ENCODE measurements around the gene ID4.
"Not testable (repeated sequence)": the region's sequence is repeated elsewhere in the genome, so short reads cannot be mapped to it uniquely, and the experiment has no call there.

The ID4 gene

DNA sequence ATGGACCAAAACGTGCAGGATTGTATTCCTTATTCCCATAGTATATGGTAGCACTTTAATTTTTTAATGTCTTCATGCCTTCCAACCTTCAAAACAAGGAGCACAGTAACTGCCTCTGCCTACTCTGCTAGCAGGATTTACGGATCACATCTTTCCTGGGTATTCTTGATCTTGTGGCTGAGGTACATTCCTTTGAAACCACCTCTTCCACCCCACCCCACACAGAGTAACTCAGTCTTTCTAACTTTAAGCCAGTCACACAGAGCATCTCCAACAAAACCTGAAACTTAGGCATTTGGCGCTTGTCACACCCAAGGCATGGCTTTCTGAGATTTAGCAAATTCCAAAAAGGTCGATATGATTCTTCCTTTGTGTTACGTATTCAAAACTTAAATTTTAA, 2.3 kb upstream of the ID4 start:
- DNase-seq: no peak

- no peak for DNase-seq
Measured at GRCh38 chr6:19835605-19836004, 1.6 kb upstream of the ID4 start.

DNA sequence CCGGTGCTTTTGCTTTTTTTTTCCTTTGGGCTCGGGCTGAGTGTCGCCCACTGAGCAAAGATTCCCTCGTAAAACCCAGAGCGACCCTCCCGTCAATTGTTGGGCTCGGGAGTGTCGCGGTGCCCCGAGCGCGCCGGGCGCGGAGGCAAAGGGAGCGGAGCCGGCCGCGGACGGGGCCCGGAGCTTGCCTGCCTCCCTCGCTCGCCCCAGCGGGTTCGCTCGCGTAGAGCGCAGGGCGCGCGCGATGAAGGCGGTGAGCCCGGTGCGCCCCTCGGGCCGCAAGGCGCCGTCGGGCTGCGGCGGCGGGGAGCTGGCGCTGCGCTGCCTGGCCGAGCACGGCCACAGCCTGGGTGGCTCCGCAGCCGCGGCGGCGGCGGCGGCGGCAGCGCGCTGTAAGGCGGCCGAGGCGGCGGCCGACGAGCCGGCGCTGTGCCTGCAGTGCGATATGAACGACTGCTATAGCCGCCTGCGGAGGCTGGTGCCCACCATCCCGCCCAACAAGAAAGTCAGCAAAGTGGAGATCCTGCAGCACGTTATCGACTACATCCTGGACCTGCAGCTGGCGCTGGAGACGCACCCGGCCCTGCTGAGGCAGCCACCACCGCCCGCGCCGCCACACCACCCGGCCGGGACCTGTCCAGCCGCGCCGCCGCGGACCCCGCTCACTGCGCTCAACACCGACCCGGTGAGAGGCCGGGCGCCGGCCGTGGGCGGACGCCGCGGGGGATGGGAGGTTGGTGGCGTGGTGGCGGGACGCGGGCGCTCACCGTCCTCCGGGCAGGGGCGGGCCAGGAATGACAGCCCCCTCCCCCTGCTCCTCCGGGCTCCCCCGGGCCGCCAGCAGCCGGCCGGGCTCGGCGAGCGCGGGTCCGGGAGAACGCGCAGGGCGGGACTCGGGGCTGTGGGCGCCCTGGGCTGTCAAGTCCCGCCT, 606 bp downstream of the ID4 start:
- DNase-seq: no peak

DNA sequence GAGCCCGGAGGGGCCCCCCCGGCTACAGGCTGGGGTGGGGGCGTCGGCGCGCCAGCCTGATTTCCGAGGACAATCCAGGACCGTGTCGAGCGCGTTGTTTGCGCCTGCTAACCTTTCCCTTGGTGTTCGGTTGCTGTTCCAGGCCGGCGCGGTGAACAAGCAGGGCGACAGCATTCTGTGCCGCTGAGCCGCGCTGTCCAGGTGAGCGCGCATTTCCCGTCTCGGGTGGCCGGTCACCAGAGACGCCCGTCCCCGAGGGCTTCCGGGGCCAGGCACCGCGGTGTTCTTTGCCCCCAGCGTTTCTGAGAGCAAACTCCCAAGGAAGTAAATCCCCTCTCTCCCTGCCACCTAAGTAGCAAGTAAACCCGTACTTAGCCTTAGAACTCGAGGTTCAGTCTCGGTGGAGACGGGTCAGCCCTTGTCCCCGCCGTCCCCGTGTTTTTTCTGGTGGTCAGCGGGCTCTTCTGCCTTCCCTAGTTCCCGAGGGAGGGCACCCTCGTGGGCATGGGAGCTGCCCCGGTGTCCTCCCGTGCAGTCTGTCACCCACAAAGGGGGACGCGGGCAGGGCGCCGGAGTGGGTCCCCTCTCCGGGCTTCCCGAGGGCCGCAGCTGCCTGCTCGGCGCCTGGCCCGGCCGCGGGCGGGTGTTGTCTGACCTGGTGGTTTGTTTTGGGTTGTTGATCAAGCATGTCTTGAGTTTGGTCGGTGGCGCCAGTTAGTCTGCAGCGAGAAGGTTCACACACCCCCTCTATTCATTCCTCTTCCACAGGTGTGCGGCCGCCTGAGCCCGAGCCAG, 1.5 kb downstream of the ID4 start:
- no peak for DNase-seq

GRCh38 chr6:19839237-19839546, 2.0 kb downstream of the ID4 start:
- DNase-seq: no peak

GRCh38 chr6:19839788-19840187, 2.6 kb downstream of the ID4 start:
- DNase-seq: no peak

GRCh38 chr6:19841181-19841580, 4.0 kb downstream of the ID4 start:
- DNase-seq: no peak

DNA sequence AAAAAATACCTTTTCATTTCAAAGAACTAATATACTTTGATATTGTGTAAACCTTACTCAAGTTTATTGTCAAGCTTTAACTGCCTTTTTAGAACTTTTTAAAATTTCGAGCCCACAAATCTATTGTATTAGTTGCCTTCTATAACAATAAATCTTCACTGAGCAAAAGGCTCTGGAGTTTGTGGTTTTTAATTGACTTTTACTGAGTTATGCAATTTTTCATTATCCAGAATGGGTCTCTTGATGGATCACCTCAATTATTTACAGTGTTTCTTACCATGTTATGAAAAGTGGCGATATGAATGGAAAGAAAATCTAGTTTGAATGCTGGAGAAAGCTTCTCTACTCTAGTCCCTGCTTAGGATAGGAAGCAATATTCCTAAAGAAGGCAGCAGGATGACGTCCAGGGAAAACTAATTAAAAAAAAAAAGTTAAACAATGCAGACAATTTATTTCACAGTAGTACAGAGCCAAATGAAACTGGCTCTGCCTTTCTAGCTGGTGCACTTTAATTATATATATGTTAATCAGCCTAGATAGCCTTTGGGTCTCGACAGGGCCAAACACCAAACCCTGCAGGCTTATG, 5.0 kb downstream of the ID4 start:
- no peak for DNase-seq

DNA sequence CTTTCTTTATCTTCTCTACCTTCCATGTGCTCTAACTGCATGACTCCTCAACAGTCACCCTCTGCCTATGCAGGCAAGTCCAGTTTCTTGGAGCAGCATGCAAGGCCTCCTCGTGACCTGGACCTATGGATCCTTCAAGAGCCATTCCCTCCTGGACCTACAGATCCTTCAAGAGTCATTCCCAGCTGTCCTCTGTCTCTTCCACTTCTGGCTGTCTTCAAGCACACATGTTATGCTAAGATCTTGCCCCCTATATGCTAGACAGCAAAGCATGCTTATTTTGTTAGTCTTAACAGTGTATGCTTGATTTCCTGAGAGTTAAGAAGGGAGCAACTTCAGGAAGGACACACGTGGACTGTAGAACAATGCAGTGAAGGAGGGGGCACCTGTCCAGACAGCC, 7.5 kb downstream of the ID4 start:
- no peak for DNase-seq

GRCh38 chr6:19845266-19846041, 8.3 kb downstream of the ID4 start:
- DNase-seq: no peak

GRCh38 chr6:19848465-19849029, 11.4 kb downstream of the ID4 start:
- no peak for DNase-seq

GRCh38 chr6:19849196-19849595, 12.0 kb downstream of the ID4 start:
- no peak for DNase-seq

- no peak for DNase-seq
Measured at GRCh38 chr6:19849755-19850154, 12.6 kb downstream of the ID4 start.

- no peak for DNase-seq
Measured at GRCh38 chr6:19851241-19852089, 14.3 kb downstream of the ID4 start.

GRCh38 chr6:19852090-19852457, 14.9 kb downstream of the ID4 start:
- DNase-seq: no peak

- DNase-seq: no peak
Measured at GRCh38 chr6:19852927-19853326, 15.8 kb downstream of the ID4 start.

GRCh38 chr6:19854421-19855015, 17.3 kb downstream of the ID4 start:
- DNase-seq: not testable (repeated sequence)

GRCh38 chr6:19855536-19855935, 18.4 kb downstream of the ID4 start:
- no peak for DNase-seq

GRCh38 chr6:19857139-19857538, 20.0 kb downstream of the ID4 start:
- no peak for DNase-seq

- no peak for DNase-seq
Measured at GRCh38 chr6:19857703-19858102, 20.5 kb downstream of the ID4 start.

DNA sequence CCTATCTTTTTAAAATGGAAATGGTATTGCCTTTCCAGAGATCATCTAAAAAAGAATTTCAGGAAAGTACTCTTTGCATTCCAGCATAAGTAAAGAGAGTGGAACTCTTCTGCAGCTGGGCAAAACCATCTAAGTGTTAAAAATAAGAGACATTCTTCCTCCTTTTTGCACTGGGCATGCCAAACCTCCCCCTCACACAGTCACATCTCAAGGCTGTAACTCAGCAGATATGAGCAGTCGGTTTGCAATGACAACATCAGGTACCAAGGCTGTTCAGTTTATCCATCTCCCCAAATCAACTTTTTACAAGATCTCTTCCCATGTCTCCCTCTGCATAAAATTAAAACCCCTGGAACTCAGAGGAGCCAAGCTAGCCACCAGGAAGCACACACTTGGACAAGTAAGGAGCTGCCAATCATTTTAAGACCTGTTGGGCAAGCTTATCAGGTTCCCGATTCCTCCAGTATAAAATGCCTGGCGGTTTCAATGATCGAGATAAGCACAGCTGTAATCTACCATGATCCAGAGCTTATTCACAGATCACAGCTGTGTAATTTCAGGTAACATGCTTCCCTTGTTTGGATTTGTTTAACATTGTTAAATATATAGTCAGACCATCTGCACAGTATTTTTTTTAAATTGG, 23.2 kb downstream of the ID4 start:
- DNase-seq: no peak

All from activated gamma-delta T cell (primary cell).